PC-3 (cell line): ENCODE measurements around the gene TMEFF2. TPM values are rescaled to one million over a fixed set of nuclear protein-coding genes. Genes with fewer than 3 reads are reported as not detected.

Experiments
- ATAC-seq: fragments of 200-7000 bp; cut with Tn5 transposase; 2 replicates; pipeline ENCODE4 v1.9.1; 2020; ENCODE audit warnings: mild to moderate bottlenecking, moderate library complexity
- BruUV-seq: library from RNA; stranded (reverse); fragments of 400-500 nt; replicated peaks from 2 replicates; lab custom pipeline; 2021; lab: Mats Ljungman, UMichigan
- CTCF ChIA-PET: fragments of 300-600 bp; sonication (Branson Sonifier 250); formaldehyde crosslinking; loops from one replicate; lab custom pipeline; 2022; ENCODE audit warnings: antibody characterized with exemption; lab: Charles Lee
- POLR2A ChIA-PET: fragments of 300-600 bp; sonication (Branson Sonifier 250); formaldehyde crosslinking; loops from one replicate; lab custom pipeline; 2022; ENCODE audit warnings: antibody characterized with exemption; ENCODE audit not compliant: unreplicated experiment; lab: Charles Lee
- DNase-seq: peaks from one replicate; pipeline ENCODE4 v3.0.0-alpha.2; 2015
- H2AFZ ChIP-seq: fragments of 300-600 bp; sonication (generic); 2 replicates; pipeline ENCODE4 v1.6.0; 2016; ENCODE audit warnings: antibody characterized with exemption, low read length
- H3F3A ChIP-seq: fragments of 300-600 bp; sonication (generic); one replicate; pipeline ENCODE4 v1.6.0; 2017; ENCODE audit warnings: antibody characterized with exemption, low read length, control low read depth, mild to moderate bottlenecking; ENCODE audit not compliant: unreplicated experiment
- H3K27ac ChIP-seq: fragments of 300-600 bp; sonication (generic); 2 replicates; pipeline ENCODE4 v1.5.1; 2016; ENCODE audit warnings: mild to moderate bottlenecking, low read length
- H3K27me3 ChIP-seq: fragments of 300-600 bp; sonication (generic); 2 replicates; pipeline ENCODE4 v1.6.1; 2016; ENCODE audit warnings: low read length, mixed read lengths
- H3K36me3 ChIP-seq: fragments of 300-600 bp; sonication (generic); 2 replicates; pipeline ENCODE4 v1.6.1; 2016; ENCODE audit warnings: low read depth, mixed run types, low read length, mixed read lengths
- H3K4me1 ChIP-seq: fragments of 300-600 bp; sonication (generic); 2 replicates; pipeline ENCODE4 v1.5.1; 2016; ENCODE audit warnings: low read length; ENCODE audit not compliant: insufficient read depth
- H3K4me2 ChIP-seq: fragments of 300-600 bp; sonication (generic); 2 replicates; pipeline ENCODE4 v1.6.0; 2016; ENCODE audit warnings: low read length
- H3K4me3 ChIP-seq: fragments of 300-600 bp; sonication (generic); 2 replicates; pipeline ENCODE4 v1.5.1; 2016; ENCODE audit warnings: mild to moderate bottlenecking, low read length, mixed read lengths
- H3K79me2 ChIP-seq: fragments of 300-600 bp; sonication (generic); 2 replicates; pipeline ENCODE4 v1.6.1; 2017; ENCODE audit warnings: low read length, mixed read lengths
- H3K9ac ChIP-seq: fragments of 300-600 bp; sonication (generic); 2 replicates; pipeline ENCODE4 v1.6.0; 2016; ENCODE audit warnings: mild to moderate bottlenecking, low read length
- H3K9me2 ChIP-seq: fragments of 300-600 bp; sonication (generic); replicated peaks from 2 replicates; pipeline ENCODE4 v1.6.1; 2016; ENCODE audit warnings: mixed run types, low read length, mixed read lengths
- H3K9me3 ChIP-seq: fragments of 300-600 bp; sonication (generic); 2 replicates; pipeline ENCODE4 v1.6.1; 2016; ENCODE audit warnings: low read length, mixed read lengths
- H4K20me1 ChIP-seq: fragments of 300-600 bp; sonication (generic); 2 replicates; pipeline ENCODE4 v1.6.1; 2016; ENCODE audit warnings: low read length, mixed read lengths
- EZH2 ChIP-seq: fragments of 300-600 bp; sonication (generic); IDR thresholded peaks from one replicate; pipeline ENCODE4 v1.6.1; 2017; ENCODE audit warnings: antibody characterized with exemption, mild to moderate bottlenecking, low read length; ENCODE audit not compliant: unreplicated experiment
- EZH2phosphoT487 ChIP-seq: fragments of 300-600 bp; sonication (generic); IDR thresholded peaks from 2 replicates; pipeline ENCODE4 v1.6.1; 2018; ENCODE audit warnings: mild to moderate bottlenecking, antibody characterized with exemption, low read length, borderline replicate concordance
- intact Hi-C: fragments of 100-400 bp; cut with micrococcal nuclease; formaldehyde crosslinking; loops from 2 replicates; pipeline ENCODE4 v1.9.0; 2023
- total RNA-seq: library from RNA; depleted of rRNA; stranded (reverse); fragments of >200 nt; gene quantifications from 2 replicates; pipeline ENCODE4 v1.2.3, GENCODE V29; 2014
- TF ChIP-seq, protein P1 (sequence below): fragments of 300-600 bp; sonication (generic); conservative IDR thresholded peaks from 2 replicates; pipeline ENCODE4 v1.5.1; 2017; ENCODE audit warnings: antibody characterized with exemption, low read depth, mild to moderate bottlenecking, low read length

TMEFF2 gene
- total RNA-seq, 1 experiment from 2014 or later, result not detected

DNA sequence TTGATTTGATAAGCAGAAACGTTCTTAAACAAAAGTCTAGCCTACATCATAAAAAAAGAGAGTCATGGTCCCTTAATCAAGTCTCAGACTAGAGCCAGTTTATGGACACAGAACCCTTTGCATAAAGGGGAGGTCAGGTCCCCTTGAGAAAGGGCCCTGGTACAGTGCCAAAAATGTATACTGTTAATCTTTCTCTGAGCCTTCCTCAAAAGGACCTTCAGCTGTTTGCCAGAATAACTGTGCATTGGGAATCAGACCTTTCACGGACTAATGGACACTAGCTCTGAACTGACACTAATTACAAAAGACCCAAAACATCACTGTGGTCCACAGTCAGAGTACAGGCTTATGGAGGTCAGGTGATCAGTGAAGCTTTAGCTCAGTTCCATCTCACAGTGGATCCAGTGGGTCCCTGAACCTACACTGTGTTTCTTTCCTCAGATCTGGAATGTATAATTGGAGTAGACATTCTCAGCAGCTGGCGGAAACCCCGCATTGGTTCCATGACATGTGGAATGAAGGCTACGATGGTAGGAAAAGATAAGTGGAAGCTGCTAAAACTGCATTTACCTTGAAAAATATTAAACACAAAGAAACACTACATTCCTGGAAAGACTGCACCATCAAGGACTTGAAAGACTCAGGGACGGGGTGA is 151.4 kb downstream of the TMEFF2 start:
- Histone ChIP-seq H3K9me3 (no peaks in the 10 kb centered on the region), H3K4me2 (no peak overlapping the region), H3K27me3 (no peaks in the 10 kb centered on the region), H3K79me2 (no peaks in the 10 kb centered on the region), H4K20me1 (no peaks in the 10 kb centered on the region), H3F3A (no peaks in the 10 kb centered on the region), H2AFZ (no peak overlapping the region), H3K9ac (no peak overlapping the region), H3K4me3 (no peak overlapping the region), H3K36me3 (no peaks in the 10 kb centered on the region), H3K4me1 (no peaks in the 10 kb centered on the region), H3K9me2 (no peaks in the 10 kb centered on the region), H3K27ac (no peak overlapping the region)
- DNase-seq (no peak), ATAC-seq (no peak)
- no TSS peak for BruUV-seq
- intact Hi-C loops, result no loop called here
- TF ChIP-seq, protein P1, sequence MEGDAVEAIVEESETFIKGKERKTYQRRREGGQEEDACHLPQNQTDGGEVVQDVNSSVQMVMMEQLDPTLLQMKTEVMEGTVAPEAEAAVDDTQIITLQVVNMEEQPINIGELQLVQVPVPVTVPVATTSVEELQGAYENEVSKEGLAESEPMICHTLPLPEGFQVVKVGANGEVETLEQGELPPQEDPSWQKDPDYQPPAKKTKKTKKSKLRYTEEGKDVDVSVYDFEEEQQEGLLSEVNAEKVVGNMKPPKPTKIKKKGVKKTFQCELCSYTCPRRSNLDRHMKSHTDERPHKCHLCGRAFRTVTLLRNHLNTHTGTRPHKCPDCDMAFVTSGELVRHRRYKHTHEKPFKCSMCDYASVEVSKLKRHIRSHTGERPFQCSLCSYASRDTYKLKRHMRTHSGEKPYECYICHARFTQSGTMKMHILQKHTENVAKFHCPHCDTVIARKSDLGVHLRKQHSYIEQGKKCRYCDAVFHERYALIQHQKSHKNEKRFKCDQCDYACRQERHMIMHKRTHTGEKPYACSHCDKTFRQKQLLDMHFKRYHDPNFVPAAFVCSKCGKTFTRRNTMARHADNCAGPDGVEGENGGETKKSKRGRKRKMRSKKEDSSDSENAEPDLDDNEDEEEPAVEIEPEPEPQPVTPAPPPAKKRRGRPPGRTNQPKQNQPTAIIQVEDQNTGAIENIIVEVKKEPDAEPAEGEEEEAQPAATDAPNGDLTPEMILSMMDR, result no peak
- no peak for TF ChIP-seq EZH2
- no peak for TF ChIP-seq EZH2phosphoT487
- ChIA-PET POLR2A (no interaction called here), CTCF (no interaction called here)

DNA sequence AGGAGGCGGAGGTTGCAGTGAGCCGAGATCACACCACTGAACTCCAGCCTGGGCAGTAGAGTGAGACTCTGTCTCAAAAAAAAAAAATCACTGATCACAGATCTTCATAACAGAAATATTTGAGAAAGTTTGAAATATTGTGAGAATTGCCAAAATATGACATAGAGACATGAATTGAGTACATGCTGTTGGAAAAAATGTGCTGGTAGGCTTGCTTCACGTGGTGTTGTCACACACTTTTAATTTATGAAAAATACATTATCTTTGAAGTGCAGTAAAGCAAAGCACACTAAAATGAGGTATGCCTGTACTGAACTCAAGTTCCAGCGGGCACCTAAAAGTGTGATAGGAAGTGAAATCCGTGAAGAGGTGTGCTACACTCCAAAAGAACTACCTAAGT is 152.6 kb downstream of the TMEFF2 start:
- Histone ChIP-seq H3F3A (no peaks in the 10 kb centered on the region), H2AFZ (no peak overlapping the region), H3K9ac (no peak overlapping the region), H3K4me2 (no peak overlapping the region), H4K20me1 (no peaks in the 10 kb centered on the region), H3K36me3 (no peaks in the 10 kb centered on the region), H3K9me3 (no peaks in the 10 kb centered on the region), H3K27me3 (no peaks in the 10 kb centered on the region), H3K9me2 (no peaks in the 10 kb centered on the region), H3K4me1 (no peaks in the 10 kb centered on the region), H3K27ac (no peak overlapping the region), H3K79me2 (no peaks in the 10 kb centered on the region), H3K4me3 (no peak overlapping the region)
- ChIA-PET POLR2A (no interaction called here), CTCF (no interaction called here)
- BruUV-seq, result no TSS peak
- intact Hi-C loops, result no loop called here
- DNase-seq (no peak), ATAC-seq (no peak)
- TF ChIP-seq, protein P1, result no peak
- TF ChIP-seq EZH2 (no peak), EZH2phosphoT487 (no peak)

DNA sequence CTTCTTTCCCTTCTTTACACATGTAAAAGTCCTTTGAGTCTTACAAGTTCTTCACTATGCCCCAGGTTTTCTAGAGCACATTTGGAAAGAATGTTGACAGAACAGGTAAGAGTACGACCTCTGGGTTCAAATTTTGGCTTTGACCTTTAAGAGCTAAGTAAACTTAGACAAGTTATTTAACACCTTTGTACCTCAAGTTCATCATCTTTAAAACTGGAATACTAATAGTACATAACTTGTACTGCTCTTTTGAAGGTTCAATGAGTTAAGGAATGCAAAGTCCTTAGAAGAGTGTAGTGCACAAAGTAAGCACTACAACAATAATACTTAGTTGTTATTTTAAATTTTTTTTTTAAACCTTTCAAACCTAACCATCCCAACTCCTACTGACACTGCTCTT is 156.6 kb downstream of the TMEFF2 start:
- DNase-seq (no peak), ATAC-seq (no peak)
- Histone ChIP-seq H3K4me3 (no peak overlapping the region), H3K36me3 (no peaks in the 10 kb centered on the region), H3K9ac (no peak overlapping the region), H3F3A (no peaks in the 10 kb centered on the region), H3K27me3 (no peaks in the 10 kb centered on the region), H3K9me3 (no peaks in the 10 kb centered on the region), H3K27ac (no peak overlapping the region), H3K79me2 (no peaks in the 10 kb centered on the region), H3K9me2 (no peaks in the 10 kb centered on the region), H3K4me2 (no peak overlapping the region), H2AFZ (no peak overlapping the region), H4K20me1 (no peaks in the 10 kb centered on the region), H3K4me1 (no peaks in the 10 kb centered on the region)
- POLR2A ChIA-PET, result no interaction called here
- BruUV-seq, result no TSS peak
- CTCF ChIA-PET, result no interaction called here
- TF ChIP-seq EZH2, result no peak
- no peak for TF ChIP-seq EZH2phosphoT487
- TF ChIP-seq, protein P1, result no peak
- intact Hi-C loops, result no loop called here
